OCI-LY7 (cell line): Measurements from ENCODE around the gene MT3. TPM values are rescaled to one million over a fixed set of nuclear protein-coding genes. Genes with fewer than 3 reads are reported as not detected.

ENCODE experiments used
- BruUV-seq: library from RNA; stranded (reverse); fragments of 400-500 nt; replicated peaks from 2 replicates; lab custom pipeline; 2021; lab: Mats Ljungman, UMichigan
- CTCF ChIA-PET: fragments of 300-600 bp; sonication (Branson Sonifier 250); formaldehyde crosslinking; loops from one replicate; lab custom pipeline; 2022; ENCODE audit warnings: antibody characterized with exemption; ENCODE audit not compliant: unreplicated experiment; lab: Charles Lee
- POLR2A ChIA-PET: fragments of 300-600 bp; sonication (Branson Sonifier 250); formaldehyde crosslinking; loops from one replicate; lab custom pipeline; 2022; ENCODE audit warnings: antibody characterized with exemption; lab: Charles Lee
- DNase-seq: peaks from one replicate; pipeline ENCODE4 v3.0.0-alpha.2; 2015; ENCODE audit warnings: low spot score
- H2AFZ ChIP-seq: fragments of 200-600 bp; sonication (generic), shearing (Covaris generic); 2 replicates; pipeline ENCODE4 v1.6.1; 2014; ENCODE audit warnings: mild to moderate bottlenecking, antibody characterized with exemption, low read length, moderate library complexity
- H3K27ac ChIP-seq: fragments of 200-600 bp; sonication (generic); 2 replicates; pipeline ENCODE4 v1.5.1; 2014; ENCODE audit warnings: mixed run types, low read depth, mild to moderate bottlenecking, moderate library complexity, low read length, inconsistent platforms; ENCODE audit not compliant: poor library complexity, severe bottlenecking
- H3K36me3 ChIP-seq: fragments of 200-600 bp; sonication (generic); 2 replicates; pipeline ENCODE4 v1.6.1; 2014; ENCODE audit warnings: mild to moderate bottlenecking, antibody characterized with exemption, low read length, moderate library complexity, mixed read lengths; ENCODE audit not compliant: insufficient read depth
- H3K4me1 ChIP-seq: fragments of 200-600 bp; sonication (generic); 2 replicates; pipeline ENCODE4 v1.5.1; 2014; ENCODE audit warnings: mild to moderate bottlenecking, low read length; ENCODE audit not compliant: insufficient read depth, poor library complexity, severe bottlenecking
- H3K4me2 ChIP-seq: fragments of 200-600 bp; sonication (generic); 2 replicates; pipeline ENCODE4 v1.6.1; 2014; ENCODE audit warnings: mild to moderate bottlenecking, low read length
- H3K4me3 ChIP-seq: fragments of 200-600 bp; sonication (generic); 2 replicates; pipeline ENCODE4 v1.5.1; 2014; ENCODE audit warnings: mild to moderate bottlenecking, low read depth, low read length; ENCODE audit not compliant: poor library complexity, severe bottlenecking
- H3K79me2 ChIP-seq: fragments of 200-600 bp; sonication (generic); 2 replicates; pipeline ENCODE4 v1.6.1; 2016; ENCODE audit warnings: low read depth, mild to moderate bottlenecking, low read length, moderate library complexity, mixed read lengths; ENCODE audit not compliant: insufficient read depth
- H3K9me2 ChIP-seq: fragments of 200-600 bp; sonication (generic); 2 replicates; pipeline ENCODE4 v1.6.1; 2016; ENCODE audit warnings: mild to moderate bottlenecking, low read length, mixed read lengths; ENCODE audit not compliant: insufficient read depth
- H3K9me3 ChIP-seq: fragments of 200-600 bp; sonication (generic); 2 replicates; pipeline ENCODE4 v1.6.1; 2014; ENCODE audit warnings: mild to moderate bottlenecking, mixed run types, low read length, mixed read lengths
- H4K20me1 ChIP-seq: fragments of 200-600 bp; sonication (generic); 2 replicates; pipeline ENCODE4 v1.6.1; 2014; ENCODE audit warnings: mild to moderate bottlenecking, antibody characterized with exemption, low read length, moderate library complexity, mixed read lengths; ENCODE audit not compliant: insufficient read depth
- CTCF ChIP-seq: fragments of 200-600 bp; sonication (generic); conservative IDR thresholded peaks from 2 replicates; pipeline ENCODE4 v1.5.1; 2014; ENCODE audit warnings: mild to moderate bottlenecking, antibody characterized with exemption, low read length, moderate library complexity, mixed read lengths
- EZH2phosphoT487 ChIP-seq: fragments of 200-600 bp; sonication (generic); IDR thresholded peaks from 2 replicates; pipeline ENCODE4 v1.6.1; 2018; ENCODE audit warnings: low read depth, borderline replicate concordance, mild to moderate bottlenecking, mixed run types, antibody characterized with exemption, low read length, moderate library complexity, mixed read lengths
- intact Hi-C: fragments of 100-400 bp; cut with micrococcal nuclease; formaldehyde crosslinking; loops from one replicate; pipeline ENCODE4 v1.10.0; 2022; ENCODE audit not compliant: unreplicated experiment
- total RNA-seq, 2 experiments: library from RNA; depleted of rRNA in 1 of 2; stranded (reverse); fragments of >200 nt in 1 of 2; shearing (Covaris generic) in 1 of 2; gene quantifications; 2 replicates each; pipeline ENCODE4 v1.2.3, GENCODE V29; 2014 to 2022

MT3 gene
- total RNA-seq, 2 experiments from 2014 or later: not detected

GRCh38 chr16:56625943-56626654 lies 36.8 kb downstream of the MT3 start:
- Histone ChIP-seq H3K9me3 (no peaks in the 10 kb centered on the region), H3K36me3 (no peaks in the 10 kb centered on the region), H3K4me1 (peaks cover 13% of the 10 kb centered on the region), H3K9me2 (no peaks in the 10 kb centered on the region), H3K27ac (no peak overlapping the region), H4K20me1 (no peaks in the 10 kb centered on the region), H3K4me2 (no peak overlapping the region), H3K4me3 (no peak overlapping the region), H2AFZ (no peak overlapping the region), H3K79me2 (no peaks in the 10 kb centered on the region)
- no peak for DNase-seq
- no TSS peak for BruUV-seq
- no peak for TF ChIP-seq CTCF
- TF ChIP-seq EZH2phosphoT487: no peak
- ChIA-PET POLR2A (no interaction called here), CTCF (no interaction called here)
- intact Hi-C loops: no loop called here

- Histone ChIP-seq H3K36me3 (no peaks in the 10 kb centered on the region), H3K27ac (no peak overlapping the region), H3K4me1 (peaks cover 13% of the 10 kb centered on the region), H3K9me3 (no peaks in the 10 kb centered on the region), H2AFZ (no peak overlapping the region), H3K9me2 (no peaks in the 10 kb centered on the region), H3K4me3 (no peak overlapping the region), H3K4me2 (no peak overlapping the region), H3K79me2 (no peaks in the 10 kb centered on the region), H4K20me1 (no peaks in the 10 kb centered on the region)
- intact Hi-C loops: no loop called here
- ChIA-PET CTCF (no interaction called here), POLR2A (no interaction called here)
- no TSS peak for BruUV-seq
- no peak for TF ChIP-seq CTCF
- no peak for TF ChIP-seq EZH2phosphoT487
- DNase-seq: no peak
Measured at GRCh38 chr16:56626685-56627084, 37.4 kb downstream of the MT3 start.
